ENCODE measurements around the gene FAHD2A. TPM values are rescaled to one million over a fixed set of nuclear protein-coding genes. Genes with fewer than 3 reads are reported as not detected.

The FAHD2A gene
- total RNA-seq, 1 experiment from 2014 or later = 52.7 TPM

- Histone ChIP-seq H3K36me3 (no peaks in the 10 kb centered on the region), H3K27me3 (replicated peaks) (no peaks in the 10 kb centered on the region), H3K27ac (no peak overlapping the region), H3K4me1 (replicated peaks) (no peaks in the 10 kb centered on the region), H3K9me3 (replicated peaks) (no peaks in the 10 kb centered on the region), H3K4me3 (no peak overlapping the region)
- DNase-seq (ENCODE audit: low read depth in 1 of 2, low spot score in 2 of 2) = no peak
Measured at GRCh38 chr2:95381212-95382191, 21.0 kb upstream of the FAHD2A start.

GRCh38 chr2:95382192-95382591, 20.3 kb upstream of the FAHD2A start:
- no peak for DNase-seq (ENCODE audit: low read depth in 1 of 2, low spot score in 2 of 2)
- no peaks in the 10 kb centered on the region for H3K36me3 ChIP-seq
- H3K27me3 ChIP-seq (replicated peaks) = no peaks in the 10 kb centered on the region
- H3K4me1 ChIP-seq (replicated peaks) = no peaks in the 10 kb centered on the region
- H3K4me3 ChIP-seq = no peak overlapping the region
- no peak overlapping the region for H3K27ac ChIP-seq
- H3K9me3 ChIP-seq (replicated peaks) = no peaks in the 10 kb centered on the region

GRCh38 chr2:95382686-95383634, 19.5 kb upstream of the FAHD2A start:
- no peak overlapping the region for H3K27ac ChIP-seq
- no peaks in the 10 kb centered on the region for H3K4me1 ChIP-seq (replicated peaks)
- H3K4me3 ChIP-seq = no peak overlapping the region
- DNase-seq (ENCODE audit: low read depth in 1 of 2, low spot score in 2 of 2) = peak in 1 of 2 experiments; percentile 36
- H3K27me3 ChIP-seq (replicated peaks) = no peaks in the 10 kb centered on the region
- H3K36me3 ChIP-seq = no peaks in the 10 kb centered on the region
- H3K9me3 ChIP-seq (replicated peaks) = no peaks in the 10 kb centered on the region

- Histone ChIP-seq H3K9me3 (replicated peaks) (no peaks in the 10 kb centered on the region), H3K27me3 (replicated peaks) (no peaks in the 10 kb centered on the region), H3K4me1 (replicated peaks) (no peaks in the 10 kb centered on the region), H3K36me3 (no peaks in the 10 kb centered on the region), H3K4me3 (no peak overlapping the region), H3K27ac (no peak overlapping the region)
- peak in 1 of 2 experiments; percentile 39 for DNase-seq (ENCODE audit: low read depth in 1 of 2, low spot score in 2 of 2)
Measured at GRCh38 chr2:95383635-95384027, 18.9 kb upstream of the FAHD2A start.

GRCh38 chr2:95384854-95385569, 17.5 kb upstream of the FAHD2A start:
- Histone ChIP-seq H3K4me3 (no peak overlapping the region), H3K36me3 (no peaks in the 10 kb centered on the region), H3K9me3 (replicated peaks) (no peaks in the 10 kb centered on the region), H3K4me1 (replicated peaks) (no peaks in the 10 kb centered on the region), H3K27ac (no peak overlapping the region), H3K27me3 (replicated peaks) (no peaks in the 10 kb centered on the region)
- peak in 1 of 2 experiments; percentile 36 for DNase-seq (ENCODE audit: low read depth in 1 of 2, low spot score in 2 of 2)

- no peaks in the 10 kb centered on the region for H3K27me3 ChIP-seq (replicated peaks)
- no peak overlapping the region for H3K27ac ChIP-seq
- no peak overlapping the region for H3K4me3 ChIP-seq
- no peaks in the 10 kb centered on the region for H3K4me1 ChIP-seq (replicated peaks)
- DNase-seq (ENCODE audit: low read depth in 1 of 2, low spot score in 2 of 2) = peak in 1 of 2 experiments; percentile 39
- H3K36me3 ChIP-seq = no peaks in the 10 kb centered on the region
- H3K9me3 ChIP-seq (replicated peaks) = no peaks in the 10 kb centered on the region
Measured at GRCh38 chr2:95385570-95385984, 16.9 kb upstream of the FAHD2A start.

- no peak overlapping the region for H3K27ac ChIP-seq
- no peaks in the 10 kb centered on the region for H3K9me3 ChIP-seq (replicated peaks)
- no peaks in the 10 kb centered on the region for H3K4me1 ChIP-seq (replicated peaks)
- DNase-seq (ENCODE audit: low read depth in 1 of 2, low spot score in 2 of 2) = peak in 1 of 2 experiments; percentile 28
- H3K36me3 ChIP-seq = no peaks in the 10 kb centered on the region
- no peaks in the 10 kb centered on the region for H3K27me3 ChIP-seq (replicated peaks)
- H3K4me3 ChIP-seq = no peak overlapping the region
Measured at GRCh38 chr2:95386031-95386430, 16.5 kb upstream of the FAHD2A start.

GRCh38 chr2:95387358-95387757, 15.2 kb upstream of the FAHD2A start:
- H3K4me3 ChIP-seq = no peak overlapping the region
- H3K27me3 ChIP-seq (replicated peaks) = no peaks in the 10 kb centered on the region
- no peaks in the 10 kb centered on the region for H3K9me3 ChIP-seq (replicated peaks)
- peak in 1 of 2 experiments; percentile 1 for DNase-seq (ENCODE audit: low read depth in 1 of 2, low spot score in 2 of 2)
- H3K27ac ChIP-seq = no peak overlapping the region
- no peaks in the 10 kb centered on the region for H3K36me3 ChIP-seq
- no peaks in the 10 kb centered on the region for H3K4me1 ChIP-seq (replicated peaks)

GRCh38 chr2:95388091-95388692, 14.3 kb upstream of the FAHD2A start:
- Histone ChIP-seq H3K4me1 (replicated peaks) (no peaks in the 10 kb centered on the region), H3K27me3 (replicated peaks) (no peaks in the 10 kb centered on the region), H3K27ac (no peak overlapping the region), H3K4me3 (no peak overlapping the region), H3K9me3 (replicated peaks) (no peaks in the 10 kb centered on the region), H3K36me3 (no peaks in the 10 kb centered on the region)
- DNase-seq (ENCODE audit: low read depth in 1 of 2, low spot score in 2 of 2) = peak in 1 of 2 experiments; percentile 31

- Histone ChIP-seq H3K36me3 (no peaks in the 10 kb centered on the region), H3K4me3 (no peak overlapping the region), H3K27ac (no peak overlapping the region), H3K4me1 (replicated peaks) (no peaks in the 10 kb centered on the region), H3K9me3 (replicated peaks) (no peaks in the 10 kb centered on the region), H3K27me3 (replicated peaks) (no peaks in the 10 kb centered on the region)
- no peak for DNase-seq (ENCODE audit: low read depth in 1 of 2, low spot score in 2 of 2)
Measured at GRCh38 chr2:95388856-95389244, 13.7 kb upstream of the FAHD2A start.

- H3K9me3 ChIP-seq (replicated peaks) = no peaks in the 10 kb centered on the region
- H3K4me1 ChIP-seq (replicated peaks) = no peaks in the 10 kb centered on the region
- H3K4me3 ChIP-seq = no peak overlapping the region
- H3K27ac ChIP-seq = no peak overlapping the region
- peak in 1 of 2 experiments; percentile 45 for DNase-seq (ENCODE audit: low read depth in 1 of 2, low spot score in 2 of 2)
- no peaks in the 10 kb centered on the region for H3K27me3 ChIP-seq (replicated peaks)
- no peaks in the 10 kb centered on the region for H3K36me3 ChIP-seq
Measured at GRCh38 chr2:95389245-95390119, 13.0 kb upstream of the FAHD2A start.

GRCh38 chr2:95390272-95390880, 12.1 kb upstream of the FAHD2A start:
- Histone ChIP-seq H3K27ac (no peak overlapping the region), H3K9me3 (replicated peaks) (no peaks in the 10 kb centered on the region), H3K4me1 (replicated peaks) (no peaks in the 10 kb centered on the region), H3K4me3 (no peak overlapping the region), H3K27me3 (replicated peaks) (no peaks in the 10 kb centered on the region), H3K36me3 (no peaks in the 10 kb centered on the region)
- no peak for DNase-seq (ENCODE audit: low read depth in 1 of 2, low spot score in 2 of 2)
